CD14-positive monocyte (primary cell): ENCODE measurements around the gene STUB1. TPM values are rescaled to one million over a fixed set of nuclear protein-coding genes. Genes with fewer than 3 reads are reported as not detected.

Source experiments
- DNase-seq, 3 donors: peaks; one replicate each; pipeline ENCODE4 v3.0.0-alpha.2; 2011 to 2022
- H2AFZ ChIP-seq: 2 replicates; pipeline ENCODE4 v1.6.0; 2012; ENCODE audit warnings: mild to moderate bottlenecking, low read depth, low read length, inconsistent platforms; ENCODE audit not compliant: insufficient read depth, poor library complexity, severe bottlenecking
- H3K27ac ChIP-seq, 2 donors: 1 replicate in 1 of 2; 2 replicates in 1 of 2; pipeline ENCODE4 v1.5.1; 2012 to 2013; ENCODE audit warnings: low read length in 2 of 2, control low read depth in 1 of 2, inconsistent platforms in 1 of 2, low read depth in 1 of 2, mild to moderate bottlenecking in 1 of 2
- H3K27me3 ChIP-seq, 2 donors: one replicate each; pipeline versions ENCODE4 v1.6.0 to v1.6.1; 2011 to 2013; ENCODE audit warnings: low read length in 2 of 2; ENCODE audit not compliant: control insufficient read depth in 2 of 2, insufficient read depth in 2 of 2
- H3K36me3 ChIP-seq, 2 donors: replicated peaks in 1 of 2; 1 replicate in 1 of 2; 2 replicates in 1 of 2; pipeline versions ENCODE4 v1.5.1 to v1.6.1; 2012 to 2013; ENCODE audit warnings: low read length in 2 of 2, control low read depth in 1 of 2, inconsistent platforms in 1 of 2, mild to moderate bottlenecking in 1 of 2; ENCODE audit not compliant: insufficient read depth in 2 of 2, control insufficient read depth in 1 of 2
- H3K4me1 ChIP-seq, 2 donors: 1 replicate in 1 of 2; 2 replicates in 1 of 2; pipeline versions ENCODE4 v1.5.1 to v1.6.1; 2012 to 2013; ENCODE audit warnings: low read length in 2 of 2, control low read depth in 1 of 2, inconsistent platforms in 1 of 2, mild to moderate bottlenecking in 1 of 2, moderate library complexity in 1 of 2; ENCODE audit not compliant: insufficient read depth in 2 of 2, control insufficient read depth in 1 of 2
- H3K4me2 ChIP-seq: replicated peaks from 2 replicates; pipeline ENCODE3; 2012; ENCODE audit warnings: low read length, moderate library complexity, mild to moderate bottlenecking; ENCODE audit not compliant: poor library complexity, severe bottlenecking; ENCODE audit errors: extremely low read depth
- H3K4me3 ChIP-seq, 3 experiments: fragments of 200-600 bp in 1 of 3; sonication (generic) in 1 of 3; replicated peaks in 1 of 3; 1 replicate in 2 of 3; 2 replicates in 1 of 3; pipeline ENCODE4 v1.5.1; 2011 to 2013; ENCODE audit warnings: low read length in 3 of 3, mild to moderate bottlenecking in 3 of 3, control low read depth in 2 of 3, low read depth in 2 of 3, inconsistent platforms in 1 of 3, moderate library complexity in 1 of 3
- H3K79me2 ChIP-seq: 2 replicates; pipeline ENCODE4 v1.6.0; 2012; ENCODE audit warnings: mild to moderate bottlenecking, control low read depth, inconsistent platforms, low read length, moderate library complexity; ENCODE audit not compliant: insufficient read depth
- H3K9ac ChIP-seq: 2 replicates; pipeline ENCODE4 v1.6.0; 2017; ENCODE audit warnings: low read length, mild to moderate bottlenecking; ENCODE audit not compliant: insufficient read depth, poor library complexity, severe bottlenecking
- H3K9me3 ChIP-seq, 2 donors: replicated peaks in 1 of 2; 1 replicate in 1 of 2; 2 replicates in 1 of 2; pipeline versions ENCODE4 v1.5.1 to v1.6.1; 2012 to 2013; ENCODE audit warnings: low read length in 2 of 2, control low read depth in 1 of 2; ENCODE audit not compliant: control insufficient read depth in 1 of 2, insufficient read depth in 1 of 2
- H4K20me1 ChIP-seq: 2 replicates; pipeline ENCODE4 v1.6.0; 2012; ENCODE audit warnings: mild to moderate bottlenecking, low read length, control low read depth, moderate library complexity; ENCODE audit not compliant: insufficient read depth
- H3K27ac Mint-ChIP-seq, 7 donors: one replicate each; pipeline ENCODE4 v1.8.0; 2020; ENCODE audit warnings: mild to moderate bottlenecking in 7 of 7, mixed read lengths in 7 of 7, moderate library complexity in 6 of 7, inconsistent platforms in 2 of 7
- H3K27me3 Mint-ChIP-seq, 3 donors: one replicate each; pipeline ENCODE4 v1.8.0; 2021 to 2022; ENCODE audit warnings: low read depth in 3 of 3, mild to moderate bottlenecking in 3 of 3, mixed read lengths in 3 of 3, moderate library complexity in 3 of 3, inconsistent platforms in 1 of 3
- H3K36me3 Mint-ChIP-seq, 2 donors: one replicate each; pipeline ENCODE4 v1.8.0; 2020; ENCODE audit warnings: mixed read lengths in 2 of 2, inconsistent platforms in 1 of 2, mild to moderate bottlenecking in 1 of 2
- H3K4me1 Mint-ChIP-seq: one replicate; pipeline ENCODE4 v1.8.0; 2020; ENCODE audit warnings: mild to moderate bottlenecking, mixed read lengths
- H3K4me3 Mint-ChIP-seq, 2 donors: one replicate each; pipeline ENCODE4 v1.8.0; 2020; ENCODE audit warnings: mild to moderate bottlenecking in 2 of 2, mixed read lengths in 2 of 2, moderate library complexity in 1 of 2
- H3K9me3 Mint-ChIP-seq, 7 donors: one replicate each; pipeline ENCODE4 v1.8.0; 2020 to 2022; ENCODE audit warnings: mixed read lengths in 7 of 7, mild to moderate bottlenecking in 6 of 7, moderate library complexity in 6 of 7, inconsistent platforms in 2 of 7
- WGBS: methylation state at CpG from one replicate; pipeline ENCODE4 v1.1.5; 2013; ENCODE audit warnings: missing lambda C conversion rate; ENCODE audit not compliant: insufficient coverage; 5-methylcytosine and 5-hydroxymethylcytosine counted together
- intact Hi-C, 2 donors: fragments of 100-400 bp; cut with micrococcal nuclease; formaldehyde crosslinking; loops; one replicate each; pipeline versions ENCODE4 v1.15.0 to v1.15.1; 2023
- polyA plus RNA-seq, 3 donors: library from polyadenylated mRNA; depleted of rRNA in 1 of 3; unstranded in 2 of 3; stranded (reverse) in 1 of 3; fragments of 300-500 nt in 2 of 3; fragments of >200 nt in 1 of 3; fragmentation: Illumina TruSeq in 2 of 3; gene quantifications; 1 replicate in 2 of 3; 2 replicates in 1 of 3; pipeline ENCODE4 v1.2.3, GENCODE V29; 2012 to 2021
- TF ChIP-seq, protein P1 (sequence below): fragments of 200-600 bp; IDR thresholded peaks from one replicate; pipeline ENCODE4 v1.8.0; 2022; ENCODE audit warnings: antibody characterized with exemption, mild to moderate bottlenecking

STUB1 gene
- polyA plus RNA-seq, 3 donors, result 83.3 to 108 (median 106) TPM

GRCh38 chr16:698911-699671 is 18.9 kb downstream of the STUB1 start:
- no peak overlapping the region for H3K4me3 ChIP-seq
- no peak overlapping the region for H3K27ac ChIP-seq
- H3K79me2 ChIP-seq, result no peaks in the 10 kb centered on the region
- H2AFZ ChIP-seq, result no peak overlapping the region
- DNase-seq, result no peak
- Mint-ChIP-seq H3K4me1 (peaks cover 9% of the 10 kb centered on the region), H3K4me3 (no peak overlapping the region), H3K27me3 (peaks cover 63 to 96% (median 88%) of the 10 kb centered on the region in 3 donors), H3K9me3 (peaks cover 0 to 26% (median 7%) of the 10 kb centered on the region in 7 donors), H3K27ac (no peak overlapping the region), H3K36me3 (no peaks in the 10 kb centered on the region)
- H3K4me2 ChIP-seq, result no peak overlapping the region
- peaks cover 0 to 4% of the 10 kb centered on the region in 2 donors for H3K9me3 ChIP-seq
- TF ChIP-seq, protein P1, sequence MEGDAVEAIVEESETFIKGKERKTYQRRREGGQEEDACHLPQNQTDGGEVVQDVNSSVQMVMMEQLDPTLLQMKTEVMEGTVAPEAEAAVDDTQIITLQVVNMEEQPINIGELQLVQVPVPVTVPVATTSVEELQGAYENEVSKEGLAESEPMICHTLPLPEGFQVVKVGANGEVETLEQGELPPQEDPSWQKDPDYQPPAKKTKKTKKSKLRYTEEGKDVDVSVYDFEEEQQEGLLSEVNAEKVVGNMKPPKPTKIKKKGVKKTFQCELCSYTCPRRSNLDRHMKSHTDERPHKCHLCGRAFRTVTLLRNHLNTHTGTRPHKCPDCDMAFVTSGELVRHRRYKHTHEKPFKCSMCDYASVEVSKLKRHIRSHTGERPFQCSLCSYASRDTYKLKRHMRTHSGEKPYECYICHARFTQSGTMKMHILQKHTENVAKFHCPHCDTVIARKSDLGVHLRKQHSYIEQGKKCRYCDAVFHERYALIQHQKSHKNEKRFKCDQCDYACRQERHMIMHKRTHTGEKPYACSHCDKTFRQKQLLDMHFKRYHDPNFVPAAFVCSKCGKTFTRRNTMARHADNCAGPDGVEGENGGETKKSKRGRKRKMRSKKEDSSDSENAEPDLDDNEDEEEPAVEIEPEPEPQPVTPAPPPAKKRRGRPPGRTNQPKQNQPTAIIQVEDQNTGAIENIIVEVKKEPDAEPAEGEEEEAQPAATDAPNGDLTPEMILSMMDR, result no peak
- WGBS, result 76% methylated on average over 16 of the region's 19 CpGs
- peaks cover 12 to 75% of the 10 kb centered on the region in 2 donors for H3K27me3 ChIP-seq
- no peaks in the 10 kb centered on the region for H3K36me3 ChIP-seq
- no peak overlapping the region for H3K9ac ChIP-seq
- no peaks in the 10 kb centered on the region for H4K20me1 ChIP-seq
- peaks cover 15 to 20% of the 10 kb centered on the region in 2 donors for H3K4me1 ChIP-seq
- intact Hi-C loops, result no loop called here

GRCh38 chr16:700684-701584 is 20.7 kb downstream of the STUB1 start:
- Mint-ChIP-seq H3K27ac (no peak overlapping the region), H3K9me3 (peaks cover 0 to 17% (median 3%) of the 10 kb centered on the region in 7 donors), H3K36me3 (no peaks in the 10 kb centered on the region), H3K4me3 (peak overlapping the region in 1 of 2 donors; percentile 64), H3K4me1 (no peaks in the 10 kb centered on the region), H3K27me3 (peaks cover 60 to 88% (median 80%) of the 10 kb centered on the region in 3 donors)
- H3K9me3 ChIP-seq, result peaks cover 0 to 4% of the 10 kb centered on the region in 2 donors
- no peaks in the 10 kb centered on the region for H4K20me1 ChIP-seq
- H3K27ac ChIP-seq, result no peak overlapping the region
- intact Hi-C loops, result no loop called here
- H3K79me2 ChIP-seq, result no peaks in the 10 kb centered on the region
- H3K4me3 ChIP-seq, result no peak overlapping the region
- DNase-seq, result no peak
- H3K9ac ChIP-seq, result no peak overlapping the region
- TF ChIP-seq, protein P1, result no peak
- H2AFZ ChIP-seq, result no peak overlapping the region
- no peaks in the 10 kb centered on the region for H3K36me3 ChIP-seq
- 7% methylated on average over 70 of the region's 76 CpGs for WGBS
- H3K27me3 ChIP-seq, result peaks cover 7 to 71% of the 10 kb centered on the region in 2 donors
- no peak overlapping the region for H3K4me2 ChIP-seq
- H3K4me1 ChIP-seq, result peaks cover 1 to 2% of the 10 kb centered on the region in 2 donors
